Loucy (cell line): Measurements from ENCODE around the gene CPVL.

Source experiments
- H2AFZ ChIP-seq: fragments of 200-600 bp; sonication (generic); 2 replicates; pipeline ENCODE4 v1.6.0; 2016; ENCODE audit warnings: antibody characterized with exemption, mild to moderate bottlenecking, low read length, moderate library complexity
- H3F3A ChIP-seq: fragments of 200-600 bp; 2 replicates; pipeline ENCODE4 v1.6.0; 2016; ENCODE audit warnings: antibody characterized with exemption, low read depth, mild to moderate bottlenecking
- H3K27me3 ChIP-seq: fragments of 200-600 bp; sonication (generic); 2 replicates; pipeline ENCODE4 v1.6.1; 2014; ENCODE audit warnings: low read length, mild to moderate bottlenecking; ENCODE audit not compliant: insufficient read depth, poor library complexity, severe bottlenecking
- H3K36me3 ChIP-seq: fragments of 200-600 bp; sonication (generic); 2 replicates; pipeline ENCODE4 v1.6.1; 2016; ENCODE audit warnings: low read length; ENCODE audit not compliant: insufficient read depth
- H3K4me1 ChIP-seq: fragments of 200-600 bp; sonication (generic); 2 replicates; pipeline ENCODE4 v1.5.1; 2014; ENCODE audit warnings: low read length, mild to moderate bottlenecking; ENCODE audit not compliant: insufficient read depth, poor library complexity, severe bottlenecking
- H3K4me2 ChIP-seq: fragments of 200-600 bp; sonication (generic); 2 replicates; pipeline ENCODE4 v1.6.0; 2014; ENCODE audit warnings: antibody characterized with exemption, low read length, low read depth, mild to moderate bottlenecking; ENCODE audit not compliant: poor library complexity, severe bottlenecking
- H3K4me3 ChIP-seq: fragments of 200-600 bp; sonication (generic); 2 replicates; pipeline ENCODE4 v1.5.1; 2014; ENCODE audit warnings: low read length, mild to moderate bottlenecking, mixed read lengths; ENCODE audit not compliant: poor library complexity, severe bottlenecking
- H3K79me2 ChIP-seq: fragments of 200-600 bp; sonication (generic); 2 replicates; pipeline ENCODE4 v1.6.1; 2014; ENCODE audit warnings: low read length; ENCODE audit not compliant: insufficient read depth
- H3K9ac ChIP-seq: fragments of 200-600 bp; sonication (generic); 2 replicates; pipeline ENCODE4 v1.6.0; 2014; ENCODE audit warnings: mild to moderate bottlenecking, low read depth, low read length, moderate library complexity; ENCODE audit not compliant: poor library complexity, severe bottlenecking
- H3K9me2 ChIP-seq: fragments of 200-600 bp; sonication (generic); replicated peaks from 2 replicates; pipeline ENCODE4 v1.6.1; 2016; ENCODE audit warnings: low read depth, low read length, mixed read lengths
- H3K9me3 ChIP-seq: fragments of 200-600 bp; sonication (generic); 2 replicates; pipeline ENCODE4 v1.6.1; 2014; ENCODE audit warnings: mild to moderate bottlenecking, antibody characterized with exemption, low read length, low read depth; ENCODE audit not compliant: insufficient read depth
- H4K20me1 ChIP-seq: fragments of 200-600 bp; sonication (generic); 2 replicates; pipeline ENCODE4 v1.6.0; 2014; ENCODE audit warnings: antibody characterized with exemption, low read length, mild to moderate bottlenecking; ENCODE audit not compliant: insufficient read depth, poor library complexity, severe bottlenecking
- CTCF ChIP-seq: fragments of 200-600 bp; sonication (generic); conservative IDR thresholded peaks from 2 replicates; pipeline ENCODE4 v1.5.1; 2014; ENCODE audit warnings: mild to moderate bottlenecking, antibody characterized with exemption, low read length
- EZH2phosphoT487 ChIP-seq: fragments of 200-600 bp; IDR thresholded peaks from 2 replicates; pipeline ENCODE4 v1.6.1; 2018; ENCODE audit warnings: antibody characterized with exemption, mild to moderate bottlenecking, moderate library complexity, borderline replicate concordance

The CPVL gene

DNA sequence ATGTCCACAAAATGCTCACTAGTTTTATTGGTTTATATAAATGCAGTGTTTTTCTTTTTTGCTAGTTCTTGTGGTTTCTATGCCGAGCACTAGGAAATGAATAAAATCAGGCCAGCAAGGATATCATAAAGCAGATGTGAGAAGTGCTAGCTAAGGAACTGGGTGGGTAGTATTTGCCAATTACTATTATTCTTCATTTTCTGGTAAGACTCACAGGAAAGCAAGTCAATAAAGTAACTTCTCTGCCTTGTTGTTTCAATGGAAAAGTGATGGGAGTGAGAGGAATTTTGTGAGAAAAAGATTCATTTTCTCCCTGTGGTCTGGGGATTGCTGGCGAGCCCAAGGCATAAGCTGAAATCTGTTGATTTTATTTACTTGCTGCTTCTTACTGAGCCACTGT, 137.7 kb downstream of the CPVL start:
- Histone ChIP-seq H3K79me2 (no peaks in the 10 kb centered on the region), H2AFZ (no peak overlapping the region), H3F3A (no peaks in the 10 kb centered on the region), H3K27me3 (no peaks in the 10 kb centered on the region), H3K4me1 (peaks cover 3% of the 10 kb centered on the region), H3K9ac (no peak overlapping the region), H3K36me3 (no peaks in the 10 kb centered on the region), H3K9me3 (no peaks in the 10 kb centered on the region), H3K9me2 (no peaks in the 10 kb centered on the region), H3K4me3 (no peak overlapping the region), H3K4me2 (no peak overlapping the region), H4K20me1 (no peaks in the 10 kb centered on the region)
- no peak for TF ChIP-seq EZH2phosphoT487

DNA sequence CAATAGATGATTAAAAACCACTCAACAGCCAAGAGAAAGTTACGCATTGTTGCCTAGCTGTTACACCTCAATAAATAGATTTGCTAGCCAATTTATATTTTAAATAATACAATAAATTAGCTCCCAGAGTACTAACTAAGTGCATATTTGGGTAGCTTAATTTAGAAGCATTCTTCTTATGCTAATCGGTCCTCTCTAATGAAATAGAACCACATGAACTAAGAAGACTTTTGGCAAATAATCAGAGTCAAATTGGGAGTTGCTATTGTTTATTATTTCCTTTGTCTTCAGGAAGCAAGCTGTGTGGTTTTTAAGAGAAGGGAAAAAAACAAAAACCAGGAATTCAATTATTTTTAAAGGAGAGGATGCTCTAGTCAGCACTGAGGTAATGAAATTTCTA, 139.2 kb downstream of the CPVL start:
- no peak for TF ChIP-seq EZH2phosphoT487
- no peak for TF ChIP-seq CTCF
- Histone ChIP-seq H3K4me2 (no peak overlapping the region), H3K79me2 (no peaks in the 10 kb centered on the region), H3K9ac (no peak overlapping the region), H3K9me2 (no peaks in the 10 kb centered on the region), H3K9me3 (no peaks in the 10 kb centered on the region), H3K4me3 (no peak overlapping the region), H3K36me3 (no peaks in the 10 kb centered on the region), H3K4me1 (peaks cover 3% of the 10 kb centered on the region), H2AFZ (no peak overlapping the region), H4K20me1 (no peaks in the 10 kb centered on the region), H3K27me3 (no peaks in the 10 kb centered on the region), H3F3A (no peaks in the 10 kb centered on the region)

- no peaks in the 10 kb centered on the region for H3K36me3 ChIP-seq
- H3K27me3 ChIP-seq: no peaks in the 10 kb centered on the region
- H3K79me2 ChIP-seq: no peaks in the 10 kb centered on the region
- TF ChIP-seq EZH2phosphoT487 (no peak), CTCF (no peak)
- no peak overlapping the region for H2AFZ ChIP-seq
- H3K4me2 ChIP-seq: no peak overlapping the region
- no peaks in the 10 kb centered on the region for H4K20me1 ChIP-seq
- H3K9me2 ChIP-seq: no peaks in the 10 kb centered on the region
- H3K4me3 ChIP-seq: no peak overlapping the region
- H3K9me3 ChIP-seq: no peaks in the 10 kb centered on the region
- H3F3A ChIP-seq: no peaks in the 10 kb centered on the region
- H3K4me1 ChIP-seq: peaks cover 3% of the 10 kb centered on the region
- H3K9ac ChIP-seq: no peak overlapping the region
These were observed 140.5 kb downstream of the CPVL start for GRCh38 chr7:29005829-29006228.

DNA sequence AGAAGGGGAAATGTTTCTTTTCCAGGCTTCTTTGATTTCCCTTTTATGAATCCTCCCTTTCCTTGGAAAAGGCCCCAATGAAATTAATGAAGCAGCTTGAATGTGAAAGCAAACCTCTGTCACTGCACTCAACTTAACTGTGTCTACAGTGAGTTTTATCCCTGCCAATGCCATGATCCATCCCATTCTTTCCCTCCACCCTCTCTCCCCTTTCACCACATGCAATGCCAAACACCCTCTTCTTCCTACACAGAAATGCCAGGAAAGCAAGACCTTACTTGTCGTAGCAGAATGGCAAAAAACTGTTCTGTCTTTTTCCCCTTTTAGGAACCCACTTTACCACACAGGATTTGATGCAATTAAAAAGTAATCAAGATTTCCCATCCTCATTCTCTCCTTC, 140.9 kb downstream of the CPVL start:
- Histone ChIP-seq H3K4me1 (peaks cover 3% of the 10 kb centered on the region), H3K9me3 (no peaks in the 10 kb centered on the region), H3K79me2 (no peaks in the 10 kb centered on the region), H4K20me1 (no peaks in the 10 kb centered on the region), H3K4me2 (no peak overlapping the region), H3K27me3 (no peaks in the 10 kb centered on the region), H3F3A (no peaks in the 10 kb centered on the region), H3K4me3 (no peak overlapping the region), H2AFZ (no peak overlapping the region), H3K9me2 (no peaks in the 10 kb centered on the region), H3K36me3 (no peaks in the 10 kb centered on the region), H3K9ac (no peak overlapping the region)
- TF ChIP-seq EZH2phosphoT487: no peak
- no peak for TF ChIP-seq CTCF
